Activated T-cell treated with anti-CD3 and anti-CD28 coated beads for 24 hours (primary cell): ENCODE results near the gene MPHOSPH10.
A peak's percentile ranks its signal among the peaks of the same experiment; 100 is the strongest.
"Not testable (repeated sequence)": the region's sequence is repeated elsewhere in the genome, so short reads cannot be mapped to it uniquely, and the experiment has no call there.

Experiments used
- DNase-seq: peaks from one replicate; pipeline ENCODE4 v3.0.0-alpha.2; 2020; ENCODE audit warnings: low read depth

The MPHOSPH10 gene, protein sequence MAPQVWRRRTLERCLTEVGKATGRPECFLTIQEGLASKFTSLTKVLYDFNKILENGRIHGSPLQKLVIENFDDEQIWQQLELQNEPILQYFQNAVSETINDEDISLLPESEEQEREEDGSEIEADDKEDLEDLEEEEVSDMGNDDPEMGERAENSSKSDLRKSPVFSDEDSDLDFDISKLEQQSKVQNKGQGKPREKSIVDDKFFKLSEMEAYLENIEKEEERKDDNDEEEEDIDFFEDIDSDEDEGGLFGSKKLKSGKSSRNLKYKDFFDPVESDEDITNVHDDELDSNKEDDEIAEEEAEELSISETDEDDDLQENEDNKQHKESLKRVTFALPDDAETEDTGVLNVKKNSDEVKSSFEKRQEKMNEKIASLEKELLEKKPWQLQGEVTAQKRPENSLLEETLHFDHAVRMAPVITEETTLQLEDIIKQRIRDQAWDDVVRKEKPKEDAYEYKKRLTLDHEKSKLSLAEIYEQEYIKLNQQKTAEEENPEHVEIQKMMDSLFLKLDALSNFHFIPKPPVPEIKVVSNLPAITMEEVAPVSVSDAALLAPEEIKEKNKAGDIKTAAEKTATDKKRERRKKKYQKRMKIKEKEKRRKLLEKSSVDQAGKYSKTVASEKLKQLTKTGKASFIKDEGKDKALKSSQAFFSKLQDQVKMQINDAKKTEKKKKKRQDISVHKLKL

GRCh38 chr2:71130152-71130904 lies at the start of gene MPHOSPH10, which contains the start of gene MCEE:
Gene MPHOSPH10, plus strand, starts transcription at chr2:71130634. Its CDS starts 32 bp downstream, at chr2:71130666.
Gene MCEE, minus strand, starts transcription at chr2:71130229. Its CDS starts 10 bp downstream, at chr2:71130219.
- DNase-seq = peak; percentile 87

DNA sequence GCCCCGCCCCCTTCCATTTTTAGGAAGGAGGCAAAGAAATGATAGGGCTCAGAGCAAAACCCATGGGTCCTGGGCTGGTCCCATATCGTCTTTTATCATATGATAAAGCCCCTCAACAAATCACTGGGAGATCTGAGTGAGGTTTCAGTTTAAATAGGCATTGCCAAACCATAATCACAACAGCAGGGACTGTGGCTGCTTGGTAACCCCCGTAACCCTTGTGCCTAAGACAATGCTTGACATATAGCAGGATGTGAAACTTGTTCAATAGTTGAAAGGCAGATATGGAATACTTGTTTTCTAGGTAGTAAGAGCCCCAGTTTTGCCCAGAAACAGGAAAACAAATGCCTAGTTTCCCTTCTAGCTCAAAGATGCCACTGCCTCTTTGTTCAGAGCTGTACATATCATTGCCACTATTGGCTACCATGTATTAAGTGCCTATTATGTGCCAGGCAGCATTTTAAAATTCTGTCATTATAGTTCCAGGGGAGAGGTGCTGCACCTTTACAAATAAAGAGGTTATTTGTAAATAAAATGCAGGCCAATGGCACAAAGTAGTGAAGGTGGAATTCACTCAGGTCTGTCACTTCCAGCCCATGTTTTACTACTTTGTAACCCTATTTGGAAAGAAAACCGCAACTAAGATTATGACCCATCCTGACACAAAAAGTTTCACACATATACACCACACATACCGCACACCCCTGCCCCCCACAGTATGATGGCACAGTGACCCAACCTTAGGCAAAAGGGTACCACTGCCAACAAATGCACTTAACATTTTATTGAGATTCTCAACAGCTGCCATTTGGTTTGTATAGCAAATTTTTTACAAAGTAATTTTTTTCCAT lies 47.8 kb upstream of the MPHOSPH10 start:
- DNase-seq = peak; percentile 40

GRCh38 chr2:71083297-71083696 lies 47.1 kb upstream of the MPHOSPH10 start:
- DNase-seq = not testable (repeated sequence)

DNA sequence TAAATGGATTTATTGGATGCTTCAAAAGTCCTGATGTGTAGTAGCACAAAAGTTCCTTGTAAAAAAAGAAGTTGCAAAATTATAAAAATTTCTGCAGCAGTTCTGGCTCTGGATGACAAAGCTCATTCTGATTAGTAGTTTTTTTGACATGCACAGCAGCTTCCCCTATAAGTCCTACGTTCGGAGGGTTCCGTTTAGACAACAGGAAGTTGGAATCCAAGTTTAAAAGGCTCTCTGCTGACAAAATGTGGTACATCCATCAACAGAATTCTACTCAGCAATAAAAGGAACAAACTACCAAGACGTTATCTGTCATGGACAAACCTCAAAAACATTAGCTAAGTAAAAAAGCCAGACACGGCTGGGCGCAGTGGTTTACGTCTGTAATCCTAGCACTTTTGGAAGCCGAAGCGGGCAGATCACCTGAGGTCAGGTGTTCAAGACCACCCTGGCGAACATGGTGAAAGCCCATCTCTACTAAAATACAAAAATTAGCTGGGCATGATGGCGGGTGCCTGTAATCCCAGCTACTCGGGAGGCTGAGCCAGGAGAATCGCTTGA lies 46.6 kb upstream of the MPHOSPH10 start:
- not testable (repeated sequence) for DNase-seq

GRCh38 chr2:71085325-71086003 lies 45.0 kb upstream of the MPHOSPH10 start:
- DNase-seq = not testable (repeated sequence)

GRCh38 chr2:71089475-71089874 lies 41.0 kb upstream of the MPHOSPH10 start:
- not testable (repeated sequence) for DNase-seq

DNA sequence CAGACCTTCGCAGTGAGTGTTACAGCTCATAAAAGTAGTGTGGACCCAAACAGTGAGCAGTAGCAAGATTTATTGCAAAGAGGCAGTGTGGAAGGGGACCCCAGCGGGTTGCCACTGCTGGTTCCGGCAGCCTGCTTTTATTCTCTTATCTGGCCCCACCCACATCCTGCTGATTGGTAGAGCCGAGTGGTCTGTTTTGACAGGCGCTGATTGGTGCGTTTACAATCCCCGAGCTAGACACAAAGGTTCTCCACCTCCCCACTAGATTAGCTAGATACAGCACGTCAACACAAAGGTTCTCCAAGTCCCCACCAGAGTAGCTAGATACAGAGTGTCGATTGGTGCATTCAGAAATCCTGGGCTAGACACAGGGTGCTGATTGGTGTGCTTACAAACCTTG lies 38.6 kb upstream of the MPHOSPH10 start:
- not testable (repeated sequence) for DNase-seq

GRCh38 chr2:71092491-71093260 lies 37.8 kb upstream of the MPHOSPH10 start:
- DNase-seq = not testable (repeated sequence)

DNA sequence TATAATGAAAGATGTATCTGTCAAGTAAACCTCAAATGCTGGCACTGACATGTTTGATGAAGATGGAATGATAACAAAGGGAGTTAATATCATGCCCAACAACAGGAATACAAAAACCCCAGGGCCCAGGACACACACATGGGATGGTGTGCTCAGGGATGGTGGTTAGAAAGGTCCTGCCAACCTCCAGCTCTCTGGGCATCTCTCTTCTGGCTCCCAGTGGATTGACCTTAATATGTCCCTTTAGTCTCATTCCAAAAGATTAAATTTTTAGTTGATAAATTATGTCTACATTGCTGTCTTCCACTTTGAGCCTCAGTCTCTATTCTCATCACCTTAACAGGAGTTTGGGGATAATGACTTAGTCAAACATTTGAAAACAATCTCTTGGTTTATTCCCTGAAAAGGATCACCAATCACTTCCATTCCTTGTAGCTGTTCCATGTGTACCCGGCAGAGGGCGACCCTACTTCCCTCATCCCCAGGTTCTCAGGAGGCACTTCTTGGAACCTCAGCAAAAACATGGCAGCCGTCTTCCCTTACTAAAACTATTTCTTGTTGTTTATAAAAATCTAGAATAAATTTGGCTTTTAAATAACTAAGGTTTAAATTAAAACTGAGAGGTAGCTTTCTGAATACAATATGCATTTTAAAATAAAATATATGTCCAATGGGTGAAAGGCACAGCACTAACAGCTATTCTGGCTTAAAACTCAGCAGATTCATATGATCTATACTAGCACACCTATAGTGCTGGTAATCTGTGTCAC lies 30.1 kb upstream of the MPHOSPH10 start:
- peak; percentile 26 for DNase-seq

DNA sequence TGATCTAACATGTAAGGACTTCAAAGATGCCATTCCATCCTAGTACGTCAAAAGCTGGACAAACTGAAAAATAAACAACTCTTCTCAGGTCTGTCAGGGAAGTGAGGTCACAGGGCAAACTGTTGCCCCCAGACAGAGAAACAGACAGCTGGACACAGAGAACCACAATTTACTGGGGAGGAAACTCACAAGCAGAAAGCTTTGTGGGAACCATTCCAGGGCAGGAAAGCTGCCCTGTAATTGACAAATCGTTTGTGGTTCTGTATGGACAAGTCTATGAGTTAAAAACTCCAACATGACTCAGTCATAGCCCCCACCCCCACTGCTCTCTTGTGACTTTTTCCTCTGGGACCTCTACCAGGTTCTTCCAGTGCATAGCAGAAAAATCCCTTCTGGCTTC lies 28.8 kb upstream of the MPHOSPH10 start:
- DNase-seq = no peak

DNA sequence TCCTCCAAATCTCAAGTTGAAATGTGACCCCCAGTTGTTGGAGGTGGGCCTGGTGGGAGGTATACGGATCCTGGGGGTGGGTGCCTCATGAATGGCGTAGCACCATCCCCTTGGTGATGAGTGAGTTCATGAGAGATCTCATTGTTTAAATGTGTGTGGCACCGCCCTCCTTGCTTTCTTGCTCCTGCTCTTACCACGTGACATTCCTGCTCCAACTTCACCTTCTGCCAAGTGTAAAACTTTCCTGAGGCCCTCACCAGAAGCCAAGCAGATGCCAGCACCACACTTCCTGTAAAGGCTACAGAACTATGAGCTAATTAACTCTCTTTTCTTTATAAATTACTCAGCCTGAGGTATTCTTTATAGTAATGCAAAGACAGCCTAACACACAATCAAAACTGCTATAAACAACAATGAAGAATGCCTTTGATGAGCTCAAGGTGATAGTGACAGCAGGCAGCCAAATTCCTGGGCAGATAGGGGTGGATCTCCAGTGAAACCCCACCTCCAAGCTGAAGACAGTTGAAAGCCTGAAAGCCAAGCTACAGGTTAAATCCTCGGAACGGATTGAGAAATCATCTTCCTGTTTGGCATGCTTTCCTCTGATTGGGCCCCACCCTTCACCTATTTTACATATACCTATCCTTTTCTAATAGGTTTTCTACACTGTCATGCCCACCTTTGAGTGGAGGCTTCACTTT lies 27.3 kb upstream of the MPHOSPH10 start:
- DNase-seq = no peak

GRCh38 chr2:71103809-71104208 lies 26.6 kb upstream of the MPHOSPH10 start:
- no peak for DNase-seq

DNA sequence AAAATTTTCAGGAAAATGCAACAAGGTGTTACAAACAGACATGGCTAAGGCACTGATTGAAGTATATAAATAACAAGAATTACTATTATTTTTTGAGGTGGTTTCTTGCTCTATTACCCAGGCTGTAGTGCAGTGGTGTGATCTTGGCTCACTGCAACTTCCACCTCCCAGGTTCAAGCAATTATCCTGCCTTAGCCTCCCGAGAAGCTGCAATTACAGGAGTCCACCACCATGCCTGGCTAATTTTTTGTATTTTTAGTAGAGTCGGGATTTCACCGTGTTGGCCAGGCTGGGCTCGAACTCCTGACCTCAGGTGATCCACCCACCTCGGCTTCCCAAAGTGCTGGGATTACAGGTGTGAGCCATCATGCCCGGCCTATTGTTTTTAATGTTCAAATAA lies 24.0 kb upstream of the MPHOSPH10 start:
- DNase-seq = not testable (repeated sequence)

DNA sequence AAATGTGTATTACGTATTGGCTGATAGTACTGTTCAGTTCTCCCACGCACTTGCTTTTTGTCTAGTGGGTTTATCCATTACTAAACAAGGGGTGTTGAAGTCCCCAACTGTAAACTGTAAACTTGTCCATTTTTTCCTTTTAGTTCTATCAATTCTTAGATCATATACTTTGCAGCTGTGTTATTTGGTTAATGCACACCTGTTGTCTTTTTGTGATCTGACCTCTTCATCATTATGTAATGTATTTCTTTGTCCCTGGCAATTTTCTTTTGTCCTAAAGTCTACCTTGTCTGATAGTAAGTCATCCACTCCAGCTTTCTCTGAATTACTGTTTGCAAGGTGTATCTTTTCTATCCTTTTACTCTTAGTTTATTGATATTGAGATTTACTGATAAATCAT lies 22.3 kb upstream of the MPHOSPH10 start:
- DNase-seq = no peak

GRCh38 chr2:71113843-71114242 lies 16.6 kb upstream of the MPHOSPH10 start:
- no peak for DNase-seq

GRCh38 chr2:71117063-71117462 lies 13.4 kb upstream of the MPHOSPH10 start:
- no peak for DNase-seq

DNA sequence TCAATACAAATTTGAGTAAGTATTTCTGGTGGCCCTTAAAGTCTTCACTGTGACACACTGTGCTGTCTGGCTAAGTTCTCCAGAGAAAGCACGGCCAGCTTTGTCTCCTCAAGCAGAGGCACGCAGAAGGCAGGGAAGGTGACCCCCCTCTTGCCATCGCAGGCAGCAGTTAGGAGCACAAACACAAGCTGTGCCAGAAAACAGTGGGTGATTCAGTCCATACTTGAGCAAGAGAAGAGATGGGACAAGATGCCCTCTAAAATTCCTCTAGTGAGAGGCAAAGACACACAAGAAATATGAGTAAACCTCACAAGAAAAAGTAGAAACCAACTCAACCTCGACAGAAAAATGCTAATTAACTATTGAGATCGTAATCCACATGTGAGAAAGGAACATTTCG lies 10.2 kb upstream of the MPHOSPH10 start:
- no peak for DNase-seq

- DNase-seq = no peak
Observed at GRCh38 chr2:71121479-71121878, 9.0 kb upstream of the MPHOSPH10 start.
